ENCODE results near the gene AQP5. TPM values are rescaled to one million over a fixed set of nuclear protein-coding genes. Genes with fewer than 3 reads are reported as not detected.

The AQP5 gene
- polyA plus RNA-seq, 1 donor: 0.38 TPM

DNA sequence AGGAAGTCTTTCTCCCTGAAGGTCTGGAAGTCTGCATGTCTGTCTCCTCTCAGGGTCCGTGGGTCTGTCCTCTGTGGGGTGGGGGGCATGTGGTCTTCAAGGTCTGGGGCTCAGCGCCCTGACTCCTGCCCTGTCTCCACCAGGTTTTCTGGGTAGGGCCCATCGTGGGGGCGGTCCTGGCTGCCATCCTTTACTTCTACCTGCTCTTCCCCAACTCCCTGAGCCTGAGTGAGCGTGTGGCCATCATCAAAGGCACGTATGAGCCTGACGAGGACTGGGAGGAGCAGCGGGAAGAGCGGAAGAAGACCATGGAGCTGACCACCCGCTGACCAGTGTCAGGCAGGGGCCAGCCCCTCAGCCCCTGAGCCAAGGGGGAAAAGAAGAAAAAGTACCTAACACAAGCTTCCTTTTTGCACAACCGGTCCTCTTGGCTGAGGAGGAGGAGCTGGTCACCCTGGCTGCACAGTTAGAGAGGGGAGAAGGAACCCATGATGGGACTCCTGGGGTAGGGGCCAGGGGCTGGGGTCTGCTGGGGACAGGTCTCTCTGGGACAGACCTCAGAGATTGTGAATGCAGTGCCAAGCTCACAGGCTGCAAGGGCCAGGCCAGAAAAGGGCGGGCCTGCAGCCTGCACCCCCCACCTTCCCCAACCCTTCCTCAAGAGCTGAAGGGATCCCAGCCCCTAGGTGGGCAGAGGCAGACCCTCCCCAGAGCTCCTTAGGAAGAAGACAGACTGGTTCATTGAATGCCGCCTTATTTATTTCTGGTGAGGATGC lies 3.4 kb downstream of the AQP5 start:
- DNase-seq (ENCODE audit: low read depth): no peak

DNA sequence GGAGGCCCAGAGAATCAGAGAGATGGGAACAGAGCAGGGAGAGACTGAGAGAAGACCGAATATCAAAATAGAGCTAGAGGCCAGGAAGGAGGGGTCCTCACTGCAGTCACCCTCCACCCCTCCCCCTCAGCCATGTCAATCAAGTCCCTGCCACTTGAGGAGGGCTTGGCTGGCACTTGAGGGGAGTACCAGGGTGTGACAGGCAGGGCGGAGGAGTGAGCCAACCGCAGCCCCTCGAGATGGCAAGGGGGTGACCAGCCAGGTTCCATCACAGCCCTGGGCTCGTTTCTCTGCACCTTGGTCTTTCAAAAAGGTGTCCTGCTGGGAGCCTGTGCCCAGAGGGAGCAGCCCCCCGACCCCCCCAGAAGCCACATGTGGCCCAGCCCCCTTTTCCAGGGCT lies 4.2 kb downstream of the AQP5 start:
- no peak for DNase-seq (ENCODE audit: low read depth)

DNA sequence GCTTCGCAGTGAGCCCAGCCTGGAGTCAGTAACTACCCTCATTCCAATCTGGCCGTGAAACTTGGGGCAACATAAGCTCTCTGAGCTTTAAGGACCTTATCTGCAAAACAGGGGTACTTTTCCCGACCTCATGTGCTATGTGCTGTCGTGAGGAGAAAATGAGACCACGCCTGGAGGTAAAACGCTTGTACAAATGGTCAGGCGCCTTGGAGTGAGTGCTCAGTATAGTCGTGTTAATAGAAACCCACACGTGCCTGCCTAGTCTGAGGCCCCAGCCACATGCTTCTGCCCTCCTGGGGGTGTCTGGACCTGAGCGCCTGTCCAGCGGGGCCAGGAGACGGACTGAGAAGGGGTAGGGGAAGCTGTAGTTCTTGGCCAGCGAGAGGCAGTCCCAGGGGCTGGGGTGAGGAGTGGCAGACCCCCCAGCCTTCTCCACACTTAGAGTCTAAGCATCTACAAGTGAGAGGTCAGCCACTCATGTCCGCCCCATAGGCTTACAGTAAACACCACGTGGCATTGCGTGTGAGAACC lies 4.9 kb downstream of the AQP5 start:
- DNase-seq (ENCODE audit: low read depth): no peak

DNA sequence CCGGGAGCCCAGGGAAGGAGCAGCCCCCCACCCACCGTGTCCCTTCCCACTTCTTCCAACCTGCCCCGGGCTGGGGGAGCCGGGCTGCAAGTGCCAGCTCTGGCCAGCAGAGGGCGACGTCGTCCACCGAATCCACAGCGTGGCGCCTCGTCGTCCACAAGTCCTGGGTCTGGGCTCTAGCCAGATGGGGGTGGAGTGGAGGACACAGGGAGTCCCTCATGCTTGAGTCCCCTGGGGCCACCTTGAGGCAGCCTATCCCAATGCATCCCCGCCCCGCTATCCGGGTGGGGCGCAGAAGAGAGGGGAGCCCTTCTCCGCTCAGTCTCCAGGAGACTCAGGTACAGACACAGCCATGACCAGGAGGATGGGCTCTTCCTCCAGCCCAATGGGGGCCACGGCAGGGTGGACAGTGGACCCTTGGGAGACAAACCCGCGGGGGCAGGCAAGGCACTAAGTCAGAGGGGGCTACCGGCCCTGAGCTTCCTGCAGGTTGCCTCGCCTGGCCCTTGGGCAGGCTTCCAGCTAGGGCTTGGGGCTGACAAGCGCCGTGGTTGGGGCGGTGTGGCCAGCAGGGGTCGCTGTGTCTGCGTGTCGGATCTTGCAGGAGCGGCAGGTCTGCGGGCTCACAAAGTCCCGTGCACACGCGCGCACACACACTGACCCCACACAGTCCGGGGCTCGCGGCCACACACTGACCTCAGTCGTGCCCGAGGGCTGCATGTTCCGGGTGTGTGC lies 5.5 kb downstream of the AQP5 start:
- DNase-seq (ENCODE audit: low read depth): no peak

DNA sequence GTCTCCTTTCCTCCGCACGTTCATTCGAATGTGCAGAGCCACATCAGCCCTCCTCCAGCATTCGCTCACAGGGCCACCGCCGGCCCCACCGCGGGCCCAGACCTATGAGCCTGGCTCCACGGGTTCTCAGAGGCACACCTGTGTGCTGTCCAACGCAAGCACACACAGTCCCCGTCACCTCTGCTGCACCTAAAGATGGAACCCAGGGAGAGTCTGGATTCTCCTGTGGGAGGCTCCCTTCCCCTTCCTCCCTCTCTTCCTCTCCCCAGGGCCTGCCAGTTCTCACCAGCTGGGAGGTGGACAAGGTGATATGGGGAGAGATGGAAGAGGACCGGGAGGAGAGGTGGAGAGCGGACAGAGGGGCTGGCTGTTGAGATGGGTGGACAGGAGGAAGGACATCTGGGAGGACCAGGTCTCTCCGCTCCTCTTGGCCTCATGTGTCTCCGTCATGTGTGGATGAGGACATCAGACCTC lies 6.1 kb downstream of the AQP5 start:
- DNase-seq (ENCODE audit: low read depth): no peak

DNA sequence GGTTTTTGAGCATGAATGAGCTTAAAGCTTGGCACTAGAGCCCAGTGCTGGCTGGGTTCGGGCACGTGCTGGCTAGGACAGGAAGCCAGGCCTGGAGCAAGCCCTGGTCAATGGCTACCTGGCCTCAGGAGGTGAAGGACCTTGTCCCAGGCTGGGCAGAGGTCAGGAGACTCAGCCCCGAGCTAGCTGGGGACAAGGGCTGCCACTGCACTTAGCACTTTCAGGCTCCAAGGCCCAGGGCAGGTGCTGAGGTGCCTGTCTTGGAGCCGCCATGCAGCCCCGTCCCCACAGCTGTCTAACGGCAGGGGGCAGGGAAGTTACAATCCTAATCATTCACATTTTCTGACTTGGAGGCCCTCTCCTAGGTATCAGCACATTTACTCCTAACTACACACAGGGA lies 6.8 kb downstream of the AQP5 start:
- DNase-seq (ENCODE audit: low read depth): no peak

DNA sequence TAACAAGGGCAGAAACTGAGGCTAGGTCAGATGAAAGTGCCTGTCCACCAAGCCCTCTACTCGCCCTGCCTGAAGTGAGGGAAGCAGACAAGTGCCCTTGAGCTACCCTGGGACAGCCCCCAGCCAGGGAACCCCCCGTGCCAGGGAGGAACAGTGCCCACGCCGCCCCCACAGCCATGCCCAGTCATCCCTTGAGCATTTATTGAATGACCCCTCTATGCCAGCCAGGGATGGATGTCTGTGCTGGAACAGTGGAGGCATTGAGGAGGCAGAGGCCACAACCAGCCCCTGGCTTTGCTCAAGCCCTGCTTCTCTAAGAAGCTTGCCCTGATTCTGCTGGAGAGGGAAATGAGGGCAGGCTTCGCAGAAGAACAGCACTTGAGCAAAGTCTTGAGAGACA lies 7.4 kb downstream of the AQP5 start:
- DNase-seq (ENCODE audit: low read depth): no peak

DNA sequence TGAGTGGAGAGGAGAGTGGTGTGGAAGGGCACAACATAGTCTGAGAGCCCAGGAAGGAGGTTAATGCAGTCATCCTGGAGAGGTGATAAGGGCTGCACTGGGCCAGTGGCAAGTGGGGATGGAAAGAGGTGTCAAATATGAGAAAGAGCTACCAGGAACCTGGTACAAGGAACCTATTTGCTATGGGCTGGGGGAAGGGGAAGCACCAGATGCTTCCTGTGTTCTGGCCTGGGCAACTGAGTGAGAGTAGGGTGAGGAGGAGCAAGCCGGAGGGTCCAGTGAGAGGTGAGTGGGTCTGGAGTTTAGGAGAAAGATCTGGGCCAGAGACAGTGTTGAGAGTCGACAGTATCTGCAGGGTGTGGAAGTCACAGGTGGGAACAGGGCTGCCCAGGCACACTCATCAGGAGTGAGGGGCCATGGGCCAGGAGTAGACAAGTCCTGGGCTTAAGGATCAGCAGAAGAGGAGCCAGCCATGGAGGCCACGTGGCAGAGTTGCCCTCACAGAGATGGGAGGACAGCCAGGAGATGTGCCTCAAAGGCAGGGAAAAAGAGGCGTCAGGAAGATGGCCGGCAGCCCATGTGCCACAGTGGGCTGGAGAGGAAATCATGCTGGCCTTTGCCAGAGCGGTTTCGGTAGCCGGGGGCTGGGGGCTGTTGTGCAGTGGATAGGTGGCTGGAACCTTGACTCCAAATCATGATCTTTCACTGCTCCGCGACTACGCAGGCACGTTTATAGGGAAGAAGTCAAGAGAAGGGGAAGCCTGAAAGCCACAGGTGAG lies 8.2 kb downstream of the AQP5 start:
- DNase-seq (ENCODE audit: low read depth): no peak

DNA sequence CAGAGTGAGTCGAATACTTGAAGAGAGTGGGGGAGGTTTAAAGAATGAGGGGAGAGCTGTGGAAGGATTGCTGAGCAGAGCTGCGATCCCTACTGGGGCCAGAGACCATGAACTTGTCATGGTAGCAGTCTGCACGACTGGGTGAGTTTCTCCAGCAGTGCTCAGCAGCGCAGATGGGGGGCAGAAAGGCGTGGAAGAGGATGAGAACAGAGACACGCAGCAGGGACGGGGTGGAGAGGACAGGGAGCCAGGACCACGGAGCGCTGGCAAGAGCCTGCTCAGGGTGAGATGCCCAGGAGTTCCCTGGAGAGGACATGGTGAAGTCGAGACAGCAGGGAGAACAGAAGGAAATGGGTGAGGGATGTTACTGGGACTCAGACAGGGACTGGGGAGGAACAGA lies 9.0 kb downstream of the AQP5 start:
- DNase-seq (ENCODE audit: low read depth): no peak

DNA sequence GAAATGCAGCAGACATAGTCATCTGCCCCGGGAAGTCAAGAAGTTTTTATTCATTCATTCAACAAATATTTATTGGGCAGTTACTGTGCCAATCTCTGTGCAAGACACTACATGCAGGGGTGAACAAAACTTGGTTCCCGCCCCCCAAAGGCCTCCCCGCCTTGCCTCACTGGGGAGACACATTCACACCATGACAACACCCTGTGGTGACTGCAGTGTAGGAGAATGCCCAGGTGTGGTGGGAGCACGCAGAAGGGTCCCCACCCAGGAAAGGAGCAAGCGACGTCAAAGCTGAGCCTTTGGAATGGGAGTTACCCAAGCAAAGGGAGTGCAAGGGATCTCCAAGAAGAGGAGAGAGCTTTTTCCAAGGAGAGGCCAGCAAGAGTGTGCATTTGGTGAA lies 9.5 kb downstream of the AQP5 start:
- DNase-seq (ENCODE audit: low read depth): no peak

DNA sequence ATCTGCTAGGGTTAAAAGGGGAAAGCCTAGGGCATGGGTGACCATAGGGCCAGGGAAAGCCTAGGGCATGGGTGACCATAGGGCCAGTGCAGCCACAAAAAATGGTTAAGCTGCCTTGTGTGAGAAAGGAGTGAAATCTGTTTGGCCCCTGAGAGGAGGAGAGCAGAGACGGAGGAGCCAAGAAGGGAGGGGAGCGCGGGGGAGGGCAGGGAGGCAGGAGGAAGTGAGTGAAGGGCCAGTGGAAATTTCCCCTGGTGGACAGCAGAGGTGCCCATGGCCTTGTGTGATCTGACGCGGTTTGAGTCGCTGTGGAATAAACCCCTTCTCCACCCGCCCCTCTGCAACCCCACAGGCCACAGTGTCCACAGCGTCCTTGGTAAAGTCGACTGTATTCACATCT lies 10.5 kb downstream of the AQP5 start:
- DNase-seq (ENCODE audit: low read depth): no peak

DNA sequence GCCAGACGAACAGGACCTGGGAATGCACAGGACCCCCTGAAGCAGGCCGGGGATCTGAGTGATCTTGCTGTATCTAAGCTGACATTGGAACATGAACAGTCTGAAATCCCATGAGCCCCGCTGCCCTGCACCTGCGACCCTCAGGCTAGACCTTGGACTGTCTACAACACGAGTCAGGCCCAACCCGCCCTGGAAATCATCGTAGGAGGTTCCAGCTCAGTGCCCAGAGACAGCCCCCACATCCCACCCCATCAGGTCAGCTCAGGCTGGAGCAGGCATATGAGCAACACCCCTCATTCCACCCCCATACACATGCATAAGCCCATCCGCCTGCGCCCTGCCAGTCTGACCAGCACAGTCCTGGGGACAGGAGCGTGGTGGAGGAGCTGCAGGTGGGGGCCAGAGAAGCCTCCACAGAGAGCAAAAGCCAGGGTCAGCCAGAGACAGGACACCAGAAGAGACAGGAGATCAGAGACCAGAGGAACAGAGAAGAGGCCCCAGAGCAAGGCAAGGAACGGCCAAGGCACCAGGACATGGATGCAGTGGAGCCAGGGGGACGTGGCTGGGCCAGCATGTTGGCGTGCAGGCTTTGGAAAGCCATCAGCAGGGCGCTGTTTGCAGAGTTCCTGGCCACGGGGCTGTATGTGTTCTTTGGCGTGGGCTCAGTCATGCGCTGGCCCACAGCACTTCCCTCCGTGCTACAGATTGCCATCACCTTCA lies 11.1 kb downstream of the AQP5 start, which contains the start of gene AQP6:
Gene AQP6 (plus strand): TSS at position 307 of the 720 bp plus-strand sequence. CDS start 227 bp downstream, at position 534.
- no peak for DNase-seq (ENCODE audit: low read depth)

DNA sequence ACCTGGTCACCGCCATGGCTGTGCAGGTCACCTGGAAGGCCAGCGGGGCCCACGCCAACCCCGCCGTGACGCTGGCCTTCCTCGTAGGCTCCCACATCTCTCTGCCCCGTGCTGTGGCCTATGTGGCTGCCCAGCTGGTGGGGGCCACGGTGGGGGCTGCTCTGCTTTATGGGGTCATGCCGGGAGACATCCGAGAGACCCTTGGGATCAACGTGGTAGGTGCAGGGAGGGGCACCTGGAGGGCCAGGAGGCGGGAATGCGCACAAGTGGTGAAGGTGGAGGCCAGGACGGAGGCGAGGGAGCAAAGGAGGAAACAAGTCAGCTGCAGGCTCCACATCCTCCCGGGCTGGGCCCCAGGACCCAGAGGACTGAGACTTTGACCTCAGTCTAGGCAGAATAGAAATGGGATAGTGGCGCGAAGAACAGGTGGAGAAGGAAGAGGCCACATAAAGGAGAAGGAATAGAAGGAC lies 11.7 kb downstream of the AQP5 start:
- no peak for DNase-seq (ENCODE audit: low read depth)

DNA sequence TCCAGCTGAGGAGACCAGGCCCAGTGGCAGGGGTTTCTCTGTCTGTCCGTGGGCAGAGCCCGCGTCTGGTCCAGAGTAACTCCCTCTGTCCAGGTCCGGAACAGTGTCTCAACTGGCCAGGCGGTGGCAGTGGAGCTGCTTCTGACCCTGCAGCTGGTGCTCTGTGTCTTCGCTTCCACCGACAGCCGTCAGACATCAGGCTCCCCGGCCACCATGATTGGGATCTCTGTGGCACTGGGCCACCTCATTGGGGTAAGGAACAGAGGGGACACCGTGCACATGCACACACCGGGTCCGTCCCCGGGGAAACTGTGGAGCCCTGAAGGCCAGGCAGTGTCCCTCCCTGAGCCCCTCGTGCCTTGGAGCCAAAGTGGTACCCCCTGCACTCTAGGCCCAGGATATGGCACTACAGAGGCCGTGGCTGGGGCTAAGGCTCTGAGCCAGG lies 12.6 kb downstream of the AQP5 start:
- no peak for DNase-seq (ENCODE audit: low read depth)

DNA sequence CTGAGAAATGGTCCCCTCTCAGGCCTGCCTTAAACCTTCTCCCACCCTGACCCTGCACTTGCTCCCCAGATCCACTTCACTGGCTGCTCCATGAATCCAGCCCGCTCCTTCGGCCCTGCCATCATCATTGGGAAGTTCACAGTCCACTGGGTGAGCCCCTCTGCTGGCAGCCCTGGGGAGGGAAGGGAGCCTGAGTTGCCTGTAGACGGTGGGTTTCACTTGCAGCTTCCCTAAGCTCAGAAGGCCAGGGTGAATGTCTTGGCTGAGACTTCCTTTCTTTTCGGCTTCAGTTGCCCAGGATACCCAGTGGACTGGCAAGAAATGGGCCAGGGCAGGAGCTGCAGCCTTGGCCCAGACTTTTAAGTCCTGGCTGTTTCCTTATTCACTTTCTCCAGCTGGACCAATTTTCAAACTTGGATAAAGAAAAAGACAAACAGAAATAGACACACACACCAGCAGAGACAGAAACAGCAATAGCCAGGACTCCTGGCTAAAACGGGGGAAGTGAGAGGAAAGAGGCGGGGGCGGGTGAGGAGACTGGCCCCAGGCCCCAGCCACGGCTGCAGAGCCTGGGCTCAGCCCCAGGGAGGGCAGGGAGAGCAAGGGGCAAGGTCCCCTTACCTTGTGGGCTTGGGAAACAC lies 13.1 kb downstream of the AQP5 start:
- no peak for DNase-seq (ENCODE audit: low read depth)

DNA sequence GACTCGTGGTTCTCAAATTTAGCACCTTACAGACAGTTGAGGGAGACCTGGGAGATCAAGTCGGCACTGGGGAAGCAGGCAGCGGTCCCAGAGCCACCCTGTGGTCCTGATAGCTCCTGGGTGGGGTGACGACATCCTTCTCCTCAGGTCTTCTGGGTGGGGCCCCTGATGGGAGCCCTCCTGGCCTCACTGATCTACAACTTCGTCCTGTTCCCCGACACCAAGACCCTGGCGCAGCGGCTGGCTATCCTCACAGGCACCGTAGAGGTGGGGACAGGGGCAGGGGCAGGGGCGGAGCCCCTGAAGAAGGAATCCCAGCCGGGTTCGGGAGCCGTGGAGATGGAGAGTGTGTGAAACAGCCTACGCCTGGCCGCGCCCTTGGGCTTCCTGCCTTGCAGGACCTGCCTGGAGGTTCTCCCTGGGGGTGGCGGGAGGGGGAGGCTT lies 13.7 kb downstream of the AQP5 start:
- no peak for DNase-seq (ENCODE audit: low read depth)

DNA sequence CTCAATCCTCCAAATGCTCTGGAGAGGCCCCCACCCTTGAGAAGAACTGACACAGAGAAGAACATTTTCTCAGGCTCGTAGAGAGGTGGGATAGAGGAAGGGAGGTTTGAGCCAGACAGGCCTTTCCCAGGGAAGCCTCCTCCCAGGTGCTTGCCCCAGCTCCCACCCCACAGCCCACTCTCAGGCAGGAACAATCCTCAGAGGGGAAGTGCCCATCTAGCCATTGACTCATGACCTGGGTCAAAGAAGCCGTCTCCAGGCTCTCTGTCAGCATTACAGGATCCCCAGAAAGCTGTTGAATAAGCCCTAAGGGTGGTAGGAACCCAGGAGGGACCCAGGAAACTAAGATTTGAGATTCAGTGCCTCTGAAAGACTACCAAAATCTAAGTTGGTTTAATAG lies 14.9 kb downstream of the AQP5 start:
- DNase-seq (ENCODE audit: low read depth): no peak

DNA sequence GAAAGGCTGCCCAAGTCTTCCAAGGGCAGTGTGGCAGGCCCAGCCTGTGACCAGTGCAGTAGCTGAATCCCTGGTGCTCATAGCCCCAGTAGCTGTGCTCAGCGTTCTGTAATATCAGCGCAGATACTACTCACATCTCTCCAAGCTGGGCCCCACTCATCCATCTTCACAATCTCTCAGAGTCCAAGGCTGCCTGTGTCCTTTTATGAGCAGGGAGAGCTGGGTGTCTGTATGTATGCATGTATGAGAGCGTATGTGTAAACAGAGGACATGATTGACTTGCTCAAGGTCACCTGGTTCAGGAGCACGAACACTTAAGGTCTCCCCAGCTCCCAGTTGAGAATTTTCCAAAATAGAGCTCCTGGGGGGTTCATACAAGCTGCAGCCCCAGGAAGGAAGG lies 16.5 kb downstream of the AQP5 start:
- DNase-seq (ENCODE audit: low read depth): no peak

DNA sequence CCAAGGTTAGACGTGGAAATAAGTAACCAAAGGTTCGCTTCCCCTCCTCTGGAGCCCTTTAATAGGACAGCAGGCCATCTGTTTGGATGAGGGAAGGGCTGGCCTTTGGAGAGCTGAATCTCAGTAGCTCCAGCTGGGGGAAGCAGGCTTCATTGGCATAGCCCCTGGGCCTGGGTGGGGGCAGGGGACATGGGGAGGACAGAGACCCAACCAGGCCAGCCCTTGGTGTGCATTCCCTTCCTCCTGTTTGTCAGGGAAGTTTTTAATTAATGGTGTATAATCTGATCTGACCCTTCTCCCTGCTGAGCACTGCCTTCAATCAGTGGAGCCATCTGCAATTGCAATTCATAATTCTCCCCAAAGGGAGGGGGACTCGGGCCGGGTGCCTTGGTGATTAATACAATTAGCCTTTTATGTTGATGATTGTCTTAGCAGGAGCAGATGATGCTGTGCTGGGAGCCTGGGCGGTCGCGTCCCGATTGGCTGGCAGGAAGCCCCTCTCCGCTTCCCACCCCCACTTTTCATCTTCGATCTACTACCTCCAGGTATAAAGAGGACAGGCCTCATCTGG lies 17.4 kb downstream of the AQP5 start:
- no peak for DNase-seq (ENCODE audit: low read depth)

DNA sequence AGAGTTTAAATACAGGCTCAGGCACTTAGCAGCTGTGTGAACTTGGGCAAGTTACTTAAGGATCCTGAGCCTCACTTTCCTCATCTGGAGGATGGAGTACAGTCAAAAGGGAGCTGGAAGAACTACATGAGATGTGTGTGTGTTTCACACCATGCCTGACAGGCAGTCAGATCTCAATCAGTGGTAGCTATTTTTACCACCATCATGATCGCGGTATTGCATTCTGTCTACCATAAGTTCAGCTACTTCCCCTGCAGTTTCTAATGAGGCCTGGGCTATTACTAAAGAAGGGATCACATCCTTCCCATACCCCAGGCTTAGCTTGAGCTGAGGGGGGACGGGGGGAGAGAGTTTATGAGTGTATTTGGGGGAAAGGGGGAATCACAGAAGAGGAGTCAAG lies 18.1 kb downstream of the AQP5 start:
- no peak for DNase-seq (ENCODE audit: low read depth)

Measured in forelimb muscle (tissue), 1 donor.